ENCODE results near the gene HK1. TPM values are rescaled to one million over a fixed set of nuclear protein-coding genes. Genes with fewer than 3 reads are reported as not detected.
"Not testable (repeated sequence)": the region's sequence is repeated elsewhere in the genome, so short reads cannot be mapped to it uniquely, and the experiment has no call there.

The HK1 gene
- total RNA-seq, 2 donors from 2014 or later, result 73.3 to 83.3 TPM

- no peak for TF ChIP-seq CTCF (IDR thresholded peaks at IDR 0.05)
- Histone ChIP-seq H3K27me3 (no peaks in the 10 kb centered on the region), H3K36me3 (no peaks in the 10 kb centered on the region), H3K27ac (no peak overlapping the region), H3K4me1 (peaks cover 36% of the 10 kb centered on the region), H3K9ac (ENCODE audit: low read depth in 2 of 2, low read length in 2 of 2) (no peak overlapping the region), H3K9me3 (no peaks in the 10 kb centered on the region), H3K4me3 (no peak overlapping the region)
- DNase-seq, result no peak
- intact Hi-C loops (cut with DNase I), result no loop called here
Measured at GRCh38 chr10:69323622-69324021, 45.3 kb downstream of the HK1 start.

- Histone ChIP-seq H3K4me1 (peaks cover 40% of the 10 kb centered on the region), H3K27ac (no peak overlapping the region), H3K4me3 (no peak overlapping the region), H3K9ac (ENCODE audit: low read depth in 2 of 2, low read length in 2 of 2) (no peak overlapping the region), H3K27me3 (no peaks in the 10 kb centered on the region), H3K9me3 (no peaks in the 10 kb centered on the region), H3K36me3 (no peaks in the 10 kb centered on the region)
- intact Hi-C loops (cut with DNase I), result no loop called here
- TF ChIP-seq CTCF (IDR thresholded peaks at IDR 0.05), result no peak
- no peak for DNase-seq
Measured at GRCh38 chr10:69324583-69324982, 46.3 kb downstream of the HK1 start.

- H3K9ac ChIP-seq (ENCODE audit: low read depth in 2 of 2, low read length in 2 of 2); intact Hi-C loops (cut with DNase I); H3K9me3 ChIP-seq; H3K27me3 ChIP-seq; DNase-seq; H3K4me3 ChIP-seq; H3K36me3 ChIP-seq: not testable (repeated sequence)
- Histone ChIP-seq H3K27ac (peak overlapping the region; percentile 56), H3K4me1 (peaks cover 29% of the 10 kb centered on the region)
Measured at GRCh38 chr10:69325637-69326523, 47.6 kb downstream of the HK1 start.

GRCh38 chr10:69326692-69327091, 48.4 kb downstream of the HK1 start:
- no peak overlapping the region for H3K4me3 ChIP-seq
- H3K9me3 ChIP-seq, result no peaks in the 10 kb centered on the region
- TF ChIP-seq CTCF (IDR thresholded peaks at IDR 0.05), result no peak
- peaks cover 29% of the 10 kb centered on the region for H3K4me1 ChIP-seq
- no peak for DNase-seq
- no peak overlapping the region for H3K9ac ChIP-seq (ENCODE audit: low read depth in 2 of 2, low read length in 2 of 2)
- H3K36me3 ChIP-seq, result no peaks in the 10 kb centered on the region
- no peaks in the 10 kb centered on the region for H3K27me3 ChIP-seq
- intact Hi-C loops (cut with DNase I), result no loop called here
- peak overlapping the region; percentile 56 for H3K27ac ChIP-seq

- DNase-seq, result peak; percentile 81
- Histone ChIP-seq H3K4me1 (peaks cover 34% of the 10 kb centered on the region), H3K9me3 (no peaks in the 10 kb centered on the region), H3K27me3 (no peaks in the 10 kb centered on the region), H3K36me3 (no peaks in the 10 kb centered on the region), H3K27ac (peak overlapping the region; percentile 60), H3K9ac (ENCODE audit: low read depth in 2 of 2, low read length in 2 of 2) (peak overlapping the region; percentile 35 to 75), H3K4me3 (no peak overlapping the region)
- no peak for TF ChIP-seq CTCF (IDR thresholded peaks at IDR 0.05)
- intact Hi-C loops (cut with DNase I), result no loop called here
Measured at GRCh38 chr10:69327463-69328379, 49.4 kb downstream of the HK1 start.
